A549 (cell line): Measurements from ENCODE around the gene MARCHF9.

Experiments
- CTCF ChIP-seq: fragments of >200 bp; sonication (Bioruptor Twin); formaldehyde crosslinking; IDR thresholded peaks from 3 replicates; pipeline ENCODE4 v1.5.1; 2016
- MAX ChIP-seq: IDR thresholded peaks from 2 replicates; pipeline ENCODE4 v1.6.1; 2012
- POLR2AphosphoS2 ChIP-seq: conservative IDR thresholded peaks from 2 replicates; pipeline ENCODE4 v1.6.1; 2012; ENCODE audit warnings: low read length, improper control_type of control experiment, inconsistent platforms

DNA sequence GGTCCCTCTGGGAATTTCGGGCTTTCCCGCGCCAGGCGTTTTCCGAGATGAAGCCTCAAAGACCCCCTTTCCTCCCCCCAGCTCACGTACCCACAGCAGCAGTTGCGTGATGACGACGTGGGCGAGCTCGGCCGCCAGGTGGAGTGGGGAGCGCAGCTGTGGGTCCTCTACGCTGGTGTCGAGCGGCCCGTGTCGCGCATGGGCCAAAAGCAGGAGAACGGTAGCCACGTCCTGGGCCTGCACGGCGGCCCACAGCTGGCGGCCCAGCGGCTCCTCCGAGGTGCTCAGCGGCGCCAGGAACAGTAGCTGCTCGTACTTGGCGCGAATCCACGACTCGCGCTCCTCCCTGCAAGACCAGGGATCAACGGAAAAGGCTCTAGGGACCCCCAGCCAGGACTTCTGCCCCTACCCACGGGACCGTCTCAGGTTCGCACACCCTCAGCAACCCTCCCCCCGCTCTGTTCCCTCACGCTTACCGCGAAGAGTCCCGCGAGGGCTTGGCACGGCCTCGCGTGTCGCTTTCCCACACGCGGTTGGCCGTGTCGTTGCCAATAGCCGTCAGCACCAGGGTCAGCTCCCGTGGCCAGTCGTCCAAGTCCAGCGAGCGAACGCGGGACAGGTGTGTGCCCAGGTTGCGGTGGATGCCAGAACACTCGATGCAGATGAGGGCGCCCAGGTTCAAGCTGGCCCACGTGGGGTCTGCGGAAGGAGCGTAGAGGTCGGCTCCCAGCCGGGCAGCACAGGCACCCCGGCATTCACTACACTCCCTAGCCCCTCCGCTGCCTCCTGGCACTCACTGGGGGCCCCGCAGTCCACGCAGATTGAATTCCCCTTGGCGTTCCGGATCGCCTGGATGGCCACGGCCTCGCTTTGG is 27.8 kb upstream of the MARCHF9 start:
- no peak for TF ChIP-seq POLR2AphosphoS2
- no peak; the same call in 1 of the 2 replicates for TF ChIP-seq MAX
- TF ChIP-seq CTCF, result no peak; the same call in 2 of the 3 replicates
